NB4 (cell line): Measurements from ENCODE around the gene RASGEF1C.
"Not testable (repeated sequence)": the region's sequence is repeated elsewhere in the genome, so short reads cannot be mapped to it uniquely, and the experiment has no call there.

ENCODE experiments used
- DNase-seq: peaks from one replicate; pipeline ENCODE4 v3.0.0; 2010; ENCODE audit warnings: low read depth
- H3K4me3 ChIP-seq: one replicate; pipeline ENCODE4 v1.5.1; 2011; ENCODE audit warnings: mild to moderate bottlenecking, low read depth, low read length, moderate library complexity
- CTCF ChIP-seq: IDR thresholded peaks from one replicate; pipeline ENCODE4 v1.5.1; 2012; ENCODE audit warnings: low read depth, low read length
- MAX ChIP-seq: IDR thresholded peaks from 2 replicates; pipeline ENCODE4 v1.6.1; 2011; ENCODE audit warnings: low read depth, low read length
- MYC ChIP-seq: IDR thresholded peaks from 2 replicates; pipeline ENCODE4 v1.6.1; 2011; ENCODE audit warnings: low read depth, low read length
- POLR2A ChIP-seq: IDR thresholded peaks from 2 replicates; pipeline ENCODE4 v1.6.1; 2011; ENCODE audit warnings: mild to moderate bottlenecking; ENCODE audit not compliant: insufficient read length; ENCODE audit errors: extremely low read depth

Gene RASGEF1C

GRCh38 chr5:180213657-180214207 is 4.7 kb upstream of the RASGEF1C start:
- DNase-seq: no peak
- TF ChIP-seq POLR2A (no peak), CTCF (no peak), MYC (no peak), MAX (no peak)
- no peak overlapping the region for H3K4me3 ChIP-seq

GRCh38 chr5:180213256-180213600 is 4.2 kb upstream of the RASGEF1C start:
- DNase-seq: no peak
- H3K4me3 ChIP-seq: no peak overlapping the region
- TF ChIP-seq POLR2A (no peak), MAX (no peak), CTCF (no peak), MYC (no peak)

- DNase-seq: no peak
- H3K4me3 ChIP-seq: no peak overlapping the region
- TF ChIP-seq CTCF: no peak
Observed at GRCh38 chr5:180212363-180213255, 3.6 kb upstream of the RASGEF1C start.

GRCh38 chr5:180211761-180212035 is 2.7 kb upstream of the RASGEF1C start:
- no peak overlapping the region for H3K4me3 ChIP-seq
- TF ChIP-seq MYC: no peak
- no peak for TF ChIP-seq CTCF
- TF ChIP-seq POLR2A: no peak
- no peak for TF ChIP-seq MAX
- DNase-seq: no peak

GRCh38 chr5:180210961-180211760 is 2.1 kb upstream of the RASGEF1C start:
- TF ChIP-seq MAX (no peak), POLR2A (no peak), CTCF (no peak), MYC (no peak)
- DNase-seq: no peak
- H3K4me3 ChIP-seq: no peak overlapping the region

- H3K4me3 ChIP-seq, DNase-seq: not testable (repeated sequence)
Observed at GRCh38 chr5:180210077-180210476, 1.1 kb upstream of the RASGEF1C start.
